ENCODE measurements around the gene ALG2.

GRCh38 chr9:99226054-99226453 is 4.3 kb upstream of the ALG2 start:
- TF ChIP-seq CTCF (IDR thresholded peaks at IDR 0.05; ENCODE audit: poor library complexity, severe bottlenecking) (no peak), POLR2AphosphoS5 (IDR thresholded peaks at IDR 0.05) (no peak), EP300 (conservative IDR thresholded peaks at IDR 0.05; ENCODE audit: poor library complexity, severe bottlenecking) (no peak), EZH2 (IDR thresholded peaks at IDR 0.05; ENCODE audit: borderline replicate concordance, insufficient read depth, low read length, poor library complexity, severe bottlenecking) (no peak), RAD21 (conservative IDR thresholded peaks at IDR 0.05) (no peak), TAF1 (IDR thresholded peaks at IDR 0.05; ENCODE audit: low read depth) (no peak)
